ENCODE measurements around the gene SLC18B1. TPM values are rescaled to one million over a fixed set of nuclear protein-coding genes. Genes with fewer than 3 reads are reported as not detected.

Gene SLC18B1
- total RNA-seq = 10 to 100 TPM in 2 of 4 donors, 1 to 10 TPM in 2; 2.5 to 16.4 (median 9.0) TPM

- TF ChIP-seq, protein P1, sequence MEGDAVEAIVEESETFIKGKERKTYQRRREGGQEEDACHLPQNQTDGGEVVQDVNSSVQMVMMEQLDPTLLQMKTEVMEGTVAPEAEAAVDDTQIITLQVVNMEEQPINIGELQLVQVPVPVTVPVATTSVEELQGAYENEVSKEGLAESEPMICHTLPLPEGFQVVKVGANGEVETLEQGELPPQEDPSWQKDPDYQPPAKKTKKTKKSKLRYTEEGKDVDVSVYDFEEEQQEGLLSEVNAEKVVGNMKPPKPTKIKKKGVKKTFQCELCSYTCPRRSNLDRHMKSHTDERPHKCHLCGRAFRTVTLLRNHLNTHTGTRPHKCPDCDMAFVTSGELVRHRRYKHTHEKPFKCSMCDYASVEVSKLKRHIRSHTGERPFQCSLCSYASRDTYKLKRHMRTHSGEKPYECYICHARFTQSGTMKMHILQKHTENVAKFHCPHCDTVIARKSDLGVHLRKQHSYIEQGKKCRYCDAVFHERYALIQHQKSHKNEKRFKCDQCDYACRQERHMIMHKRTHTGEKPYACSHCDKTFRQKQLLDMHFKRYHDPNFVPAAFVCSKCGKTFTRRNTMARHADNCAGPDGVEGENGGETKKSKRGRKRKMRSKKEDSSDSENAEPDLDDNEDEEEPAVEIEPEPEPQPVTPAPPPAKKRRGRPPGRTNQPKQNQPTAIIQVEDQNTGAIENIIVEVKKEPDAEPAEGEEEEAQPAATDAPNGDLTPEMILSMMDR (IDR thresholded peaks at IDR 0.05) = no peak
- no peak for TF ChIP-seq POLR2A (IDR thresholded peaks at IDR 0.05)
- Histone ChIP-seq H3K27ac (peak within 1 kb of the TSS in 1 of 4 donors; percentile 68), H3K4me3 (peak within 1 kb of the TSS in 3 of 4 donors; percentile 67 to 79 (median 67)), H3K9me3 (no peaks in the 10 kb centered on the region), H3K36me3 (no peaks in the 10 kb centered on the region), H3K4me1 (no peaks in the 10 kb centered on the region), H3K27me3 (no peaks in the 10 kb centered on the region)
- peak; percentile 68 to 81 (median 76) for DNase-seq
These were observed at the start of gene SLC18B1 for GRCh38 chr6:132797951-132798868. Gene SLC18B1, minus strand, starts transcription at chr6:132798637. Its CDS starts 181 bp downstream, at chr6:132798456.

DNA sequence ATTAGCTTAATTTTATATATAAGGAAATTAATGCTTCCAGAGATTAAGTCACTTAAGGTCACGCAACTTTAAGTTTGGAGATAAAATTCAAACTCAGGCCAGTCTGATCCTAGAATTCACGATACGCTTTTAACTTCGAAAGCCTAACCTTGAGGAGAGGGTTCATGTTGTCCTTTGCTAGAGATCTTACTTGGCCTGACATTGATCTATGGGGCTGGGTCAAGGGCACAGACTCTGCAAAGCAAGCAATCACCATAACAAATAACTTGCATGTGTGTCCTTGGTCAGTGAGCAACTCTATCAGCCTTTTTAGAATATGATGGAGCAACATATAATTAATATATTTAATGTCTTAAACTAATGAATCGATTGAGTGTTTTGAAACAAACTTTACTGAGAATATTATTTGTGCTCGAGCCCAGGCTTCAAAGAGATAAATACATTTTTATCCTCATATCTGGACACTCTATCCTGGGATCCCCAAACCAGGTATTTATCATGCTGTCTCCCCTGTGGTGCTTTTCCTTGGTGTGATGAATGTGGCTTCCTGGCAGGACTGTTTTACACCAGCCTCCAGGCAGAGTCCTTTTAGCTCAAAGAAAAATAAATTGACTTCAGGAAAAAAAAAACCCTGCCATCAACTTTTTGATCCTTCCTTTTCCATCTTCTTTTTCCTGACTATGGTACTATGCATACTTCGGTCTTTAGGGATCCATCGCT, 45.0 kb upstream of the SLC18B1 start:
- no peak for DNase-seq
- Histone ChIP-seq H3K4me3 (no peak overlapping the region), H3K9me3 (no peaks in the 10 kb centered on the region), H3K27me3 (no peaks in the 10 kb centered on the region), H3K4me1 (no peaks in the 10 kb centered on the region), H3K36me3 (no peaks in the 10 kb centered on the region), H3K27ac (no peak overlapping the region)
- no peak for TF ChIP-seq POLR2A (IDR thresholded peaks at IDR 0.05)
- TF ChIP-seq, protein P1 (IDR thresholded peaks at IDR 0.05) = no peak

GRCh38 chr6:132841966-132842365, 43.5 kb upstream of the SLC18B1 start:
- Histone ChIP-seq H3K4me1 (no peaks in the 10 kb centered on the region), H3K9me3 (no peaks in the 10 kb centered on the region), H3K27me3 (no peaks in the 10 kb centered on the region), H3K4me3 (no peak overlapping the region), H3K36me3 (no peaks in the 10 kb centered on the region), H3K27ac (no peak overlapping the region)
- no peak for DNase-seq
- TF ChIP-seq POLR2A (IDR thresholded peaks at IDR 0.05) = no peak
- TF ChIP-seq, protein P1 (IDR thresholded peaks at IDR 0.05) = no peak

- Histone ChIP-seq H3K9me3 (no peaks in the 10 kb centered on the region), H3K27me3 (no peaks in the 10 kb centered on the region), H3K4me1 (no peaks in the 10 kb centered on the region), H3K27ac (no peak overlapping the region), H3K4me3 (no peak overlapping the region), H3K36me3 (no peaks in the 10 kb centered on the region)
- TF ChIP-seq, protein P1 (IDR thresholded peaks at IDR 0.05) = no peak
- no peak for TF ChIP-seq POLR2A (IDR thresholded peaks at IDR 0.05)
- DNase-seq = no peak
These were observed 34.5 kb upstream of the SLC18B1 start for GRCh38 chr6:132832891-132833290.

- no peak overlapping the region for H3K27ac ChIP-seq
- H3K9me3 ChIP-seq = no peaks in the 10 kb centered on the region
- no peak overlapping the region for H3K4me3 ChIP-seq
- no peak for DNase-seq
- no peaks in the 10 kb centered on the region for H3K4me1 ChIP-seq
- TF ChIP-seq, protein P1 (IDR thresholded peaks at IDR 0.05) = peak in 3 of 6 experiments; percentile 6 to 32 (median 18)
- no peak for TF ChIP-seq POLR2A (IDR thresholded peaks at IDR 0.05)
- H3K36me3 ChIP-seq = no peaks in the 10 kb centered on the region
- no peaks in the 10 kb centered on the region for H3K27me3 ChIP-seq
These were observed 31.9 kb upstream of the SLC18B1 start for GRCh38 chr6:132830334-132830751.

Measured in Peyer's patch (tissue), 4 donors.